GM19455 (cell line): ENCODE results near the gene SPIN2B.
"Not testable (repeated sequence)": the region's sequence is repeated elsewhere in the genome, so short reads cannot be mapped to it uniquely, and the experiment has no call there.

Source experiments
- ATAC-seq: cut with Tn5 transposase; IDR thresholded peaks from one replicate; pipeline ENCODE4 v1.9.1; 2021; ENCODE audit not compliant: unreplicated experiment

The SPIN2B gene

GRCh38 chrX:57121162-57121755 lies at the start of gene SPIN2B:
SPIN2B (minus strand) TSS chrX:57121548.
- ATAC-seq, result peak; percentile 99

GRCh38 chrX:57156397-57157049 lies 35.2 kb upstream of the SPIN2B start:
- no peak for ATAC-seq

GRCh38 chrX:57155171-57155570 lies 33.8 kb upstream of the SPIN2B start:
- no peak for ATAC-seq

DNA sequence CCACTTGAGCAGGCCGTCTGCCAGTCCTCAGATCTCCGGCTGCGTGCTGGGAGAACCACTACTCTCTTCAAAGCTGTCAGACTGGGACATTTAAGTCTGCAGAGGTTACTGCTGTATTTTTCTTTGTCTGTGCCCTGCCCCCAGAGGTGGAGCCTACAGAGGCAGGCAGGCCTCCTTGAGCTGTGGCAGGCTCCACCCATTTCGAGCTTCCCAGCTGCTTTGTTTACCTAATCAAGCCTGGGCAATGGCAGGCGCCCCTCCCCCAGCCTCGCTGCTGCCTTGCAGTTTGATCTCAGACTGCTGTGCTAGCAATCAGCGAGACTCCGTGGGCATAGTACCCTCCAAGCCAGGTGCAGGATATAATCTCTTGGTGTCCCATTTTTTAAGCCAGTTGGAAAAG lies 30.9 kb upstream of the SPIN2B start:
- ATAC-seq, result not testable (repeated sequence)

GRCh38 chrX:57138674-57139073 lies 17.3 kb upstream of the SPIN2B start:
- ATAC-seq, result no peak

DNA sequence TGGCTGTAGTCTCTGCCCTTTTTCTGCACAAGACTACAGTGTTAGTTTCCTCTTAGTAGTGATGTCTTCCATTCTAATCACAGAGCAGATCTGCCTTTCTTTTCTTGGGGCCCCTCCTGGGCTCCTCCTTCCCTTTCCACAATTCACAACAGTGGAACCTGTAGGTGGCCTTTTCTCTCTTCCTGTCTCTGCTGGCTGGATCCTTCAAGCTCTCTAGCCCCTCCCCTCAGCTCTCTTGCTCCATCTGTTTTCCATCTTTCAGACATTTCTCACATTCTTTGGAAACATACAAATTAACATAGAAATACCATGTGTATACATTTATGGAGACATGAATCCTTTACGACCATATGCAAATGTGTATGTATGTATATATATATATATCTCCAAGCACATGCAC lies 16.2 kb upstream of the SPIN2B start:
- no peak for ATAC-seq

- not testable (repeated sequence) for ATAC-seq
These were observed 15.7 kb upstream of the SPIN2B start, which contains the start of gene SPIN2A for GRCh38 chrX:57137073-57137472. SPIN2A (minus strand) TSS chrX:57137397; CDS start chrX:57136597, 800 bp downstream.

DNA sequence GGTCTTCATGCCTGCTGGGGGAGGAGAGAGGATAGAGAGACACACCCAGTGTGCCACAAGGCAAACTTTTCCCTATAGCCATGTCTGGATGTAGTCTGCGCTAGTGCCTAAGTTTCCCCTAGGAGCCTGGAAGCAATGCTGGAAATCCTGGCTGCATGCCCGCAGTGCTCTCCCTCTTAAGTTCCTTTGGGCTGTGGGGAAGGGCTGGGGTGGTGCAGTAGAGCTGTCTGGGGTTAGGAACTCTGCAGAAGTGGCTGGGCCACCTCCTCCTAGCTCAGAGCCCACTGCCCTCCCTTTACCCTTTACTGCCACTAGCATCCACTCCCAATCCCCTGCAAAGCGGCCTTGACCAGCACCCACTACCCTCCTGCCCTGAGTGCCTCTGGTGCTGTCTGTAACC lies 15.2 kb upstream of the SPIN2B start:
- ATAC-seq, result not testable (repeated sequence)

DNA sequence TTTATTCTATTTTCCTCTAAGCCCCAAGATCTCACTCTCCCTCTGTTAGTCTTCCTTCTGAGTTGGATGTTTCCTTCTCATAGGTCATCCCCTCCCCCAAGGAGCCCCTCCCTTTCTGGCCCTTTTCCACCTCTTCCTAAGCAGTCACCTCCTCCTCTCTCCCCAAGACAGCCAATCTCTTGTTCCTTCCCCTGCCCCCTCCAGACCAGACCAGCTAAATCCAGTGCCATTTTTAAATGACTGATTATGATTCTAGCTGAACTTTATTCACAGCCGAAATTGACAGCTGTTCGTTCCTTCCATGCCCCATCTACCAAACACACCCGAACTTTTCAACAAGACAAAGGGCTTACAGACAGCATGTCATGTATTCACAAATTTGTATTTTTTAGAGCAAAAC lies 13.9 kb upstream of the SPIN2B start:
- ATAC-seq, result no peak

DNA sequence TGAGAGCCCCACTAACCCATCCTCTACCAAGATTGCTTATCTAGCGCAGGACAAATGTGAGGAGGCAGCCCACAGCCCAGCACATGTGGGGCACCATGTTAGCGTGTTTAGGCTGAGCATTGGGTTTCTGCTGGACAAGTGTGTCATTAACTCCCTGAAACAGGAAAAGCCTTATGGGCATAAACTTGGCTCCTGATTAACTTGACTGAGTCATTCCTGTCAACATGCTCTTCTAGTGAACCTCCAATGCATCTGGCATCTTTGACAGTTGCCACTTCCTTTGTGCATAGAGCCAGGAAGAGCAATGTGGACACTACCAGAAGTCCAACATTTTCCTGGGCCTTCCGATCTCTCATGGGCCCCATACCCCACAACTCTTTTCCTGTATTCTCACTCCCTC lies 13.4 kb upstream of the SPIN2B start:
- no peak for ATAC-seq

GRCh38 chrX:57133706-57134105 lies 12.4 kb upstream of the SPIN2B start:
- ATAC-seq, result no peak

- ATAC-seq, result not testable (repeated sequence)
These were observed 11.9 kb upstream of the SPIN2B start for GRCh38 chrX:57133284-57133683.

- ATAC-seq, result no peak
These were observed 10.7 kb upstream of the SPIN2B start for GRCh38 chrX:57132046-57132445.

- no peak for ATAC-seq
These were observed 468 bp upstream of the SPIN2B start for GRCh38 chrX:57121816-57122215.

- ATAC-seq, result not testable (repeated sequence)
These were observed 658 bp downstream of the SPIN2B start for GRCh38 chrX:57120619-57121161.

DNA sequence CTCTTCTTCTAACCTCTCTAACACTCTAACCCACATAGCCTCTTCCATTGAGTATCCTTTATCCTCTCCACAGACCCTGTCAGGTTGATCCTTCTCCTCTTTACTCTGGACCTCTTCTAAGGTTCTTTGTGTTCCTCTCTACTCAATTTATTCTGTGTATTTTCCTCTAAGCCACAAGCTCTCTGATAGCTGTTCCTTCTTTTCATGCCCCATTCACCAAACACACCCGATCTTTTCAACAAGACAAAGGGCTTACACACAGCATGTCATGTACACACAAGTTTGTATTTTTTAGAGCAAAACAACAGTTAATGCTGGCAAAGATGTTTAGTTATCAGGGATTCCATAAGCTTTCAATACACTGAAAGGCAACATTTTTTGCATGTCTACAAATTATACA lies 1.9 kb downstream of the SPIN2B start:
- ATAC-seq, result no peak

DNA sequence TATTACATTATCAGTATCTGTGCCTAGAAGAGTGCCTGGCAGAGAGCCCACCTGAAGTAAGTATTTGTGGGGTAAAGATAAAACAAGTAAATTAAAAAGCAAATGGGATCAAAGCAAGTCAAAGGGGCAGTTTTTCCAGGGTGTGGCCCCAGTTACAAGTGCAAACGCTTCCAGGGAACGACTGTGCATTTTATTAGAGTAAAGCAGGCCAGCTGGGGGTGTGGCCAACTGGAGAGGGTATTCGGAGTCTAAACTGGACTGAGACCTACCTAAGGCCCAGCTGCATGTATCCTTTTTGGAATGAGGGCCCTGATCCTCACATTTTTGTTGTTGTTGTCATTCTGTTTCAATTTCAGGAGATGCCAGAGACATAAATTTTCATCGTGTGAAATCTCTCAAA lies 3.8 kb downstream of the SPIN2B start:
- ATAC-seq, result not testable (repeated sequence)

GRCh38 chrX:57104921-57105398 lies 16.4 kb downstream of the SPIN2B start:
- ATAC-seq, result no peak

GRCh38 chrX:57104406-57104805 lies 16.9 kb downstream of the SPIN2B start:
- ATAC-seq, result no peak

DNA sequence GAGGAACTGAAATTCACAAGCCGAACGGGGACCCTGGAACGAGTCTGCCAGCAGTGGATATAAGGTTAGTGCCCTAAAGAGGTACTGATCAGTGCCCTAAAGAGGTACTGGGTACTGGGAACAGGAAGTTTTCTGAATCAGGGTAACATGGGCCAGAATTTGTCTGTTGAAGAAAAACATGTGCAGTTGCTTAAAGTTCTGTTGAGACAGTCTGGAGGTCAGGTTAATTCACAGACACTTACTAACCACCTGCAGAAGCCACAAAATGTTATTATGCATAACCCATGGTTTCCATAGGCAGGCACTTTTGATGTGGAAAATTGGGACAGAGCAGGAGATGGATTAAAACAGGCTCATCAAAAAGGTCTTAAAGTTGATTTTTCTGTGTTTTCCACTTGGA lies 17.9 kb downstream of the SPIN2B start:
- ATAC-seq, result no peak

- not testable (repeated sequence) for ATAC-seq
These were observed 18.4 kb downstream of the SPIN2B start for GRCh38 chrX:57102918-57103317.

- no peak for ATAC-seq
These were observed 38.2 kb downstream of the SPIN2B start for GRCh38 chrX:57083143-57083542.
